Measurements from ENCODE around the gene GFOD2.
A peak's percentile ranks its signal among the peaks of the same experiment; 100 is the strongest.

The GFOD2 gene

DNA sequence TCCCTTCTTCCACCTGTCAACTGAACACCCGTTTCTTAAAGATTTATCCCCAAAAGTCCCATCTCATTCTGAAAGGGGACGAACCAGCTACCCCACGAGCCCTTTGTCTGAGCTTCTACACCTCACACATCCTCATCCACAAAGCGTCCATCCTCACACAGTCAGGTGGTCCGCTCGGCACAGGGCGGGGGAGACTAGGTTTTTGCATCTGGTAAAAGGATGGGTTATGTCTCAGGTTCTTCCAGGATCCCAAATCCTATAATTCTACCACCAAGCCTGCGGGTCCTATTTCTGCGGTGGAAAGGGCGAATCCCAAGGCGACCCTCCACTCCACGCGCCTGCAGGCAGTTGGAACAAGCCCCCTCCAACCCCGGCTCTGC lies 458 bp downstream of the GFOD2 start:
- TF ChIP-seq, protein P1, sequence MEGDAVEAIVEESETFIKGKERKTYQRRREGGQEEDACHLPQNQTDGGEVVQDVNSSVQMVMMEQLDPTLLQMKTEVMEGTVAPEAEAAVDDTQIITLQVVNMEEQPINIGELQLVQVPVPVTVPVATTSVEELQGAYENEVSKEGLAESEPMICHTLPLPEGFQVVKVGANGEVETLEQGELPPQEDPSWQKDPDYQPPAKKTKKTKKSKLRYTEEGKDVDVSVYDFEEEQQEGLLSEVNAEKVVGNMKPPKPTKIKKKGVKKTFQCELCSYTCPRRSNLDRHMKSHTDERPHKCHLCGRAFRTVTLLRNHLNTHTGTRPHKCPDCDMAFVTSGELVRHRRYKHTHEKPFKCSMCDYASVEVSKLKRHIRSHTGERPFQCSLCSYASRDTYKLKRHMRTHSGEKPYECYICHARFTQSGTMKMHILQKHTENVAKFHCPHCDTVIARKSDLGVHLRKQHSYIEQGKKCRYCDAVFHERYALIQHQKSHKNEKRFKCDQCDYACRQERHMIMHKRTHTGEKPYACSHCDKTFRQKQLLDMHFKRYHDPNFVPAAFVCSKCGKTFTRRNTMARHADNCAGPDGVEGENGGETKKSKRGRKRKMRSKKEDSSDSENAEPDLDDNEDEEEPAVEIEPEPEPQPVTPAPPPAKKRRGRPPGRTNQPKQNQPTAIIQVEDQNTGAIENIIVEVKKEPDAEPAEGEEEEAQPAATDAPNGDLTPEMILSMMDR (IDR thresholded peaks at IDR 0.05; ENCODE audit: insufficient read depth, low read length, poor library complexity, severe bottlenecking) = no peak
- peak overlapping the region; percentile 76 for H3K4me3 ChIP-seq (replicated peaks; ENCODE audit: low read depth, low read length)
- H3K27me3 ChIP-seq (replicated peaks; ENCODE audit: control insufficient read depth, insufficient read depth, low read length) = no peaks in the 10 kb centered on the region
- DNase-seq (ENCODE audit: extremely low read depth, insufficient read length) = no peak
- H3K36me3 ChIP-seq (ENCODE audit: control insufficient read depth, insufficient read depth, low read length) = peaks cover 5% of the 10 kb centered on the region

DNA sequence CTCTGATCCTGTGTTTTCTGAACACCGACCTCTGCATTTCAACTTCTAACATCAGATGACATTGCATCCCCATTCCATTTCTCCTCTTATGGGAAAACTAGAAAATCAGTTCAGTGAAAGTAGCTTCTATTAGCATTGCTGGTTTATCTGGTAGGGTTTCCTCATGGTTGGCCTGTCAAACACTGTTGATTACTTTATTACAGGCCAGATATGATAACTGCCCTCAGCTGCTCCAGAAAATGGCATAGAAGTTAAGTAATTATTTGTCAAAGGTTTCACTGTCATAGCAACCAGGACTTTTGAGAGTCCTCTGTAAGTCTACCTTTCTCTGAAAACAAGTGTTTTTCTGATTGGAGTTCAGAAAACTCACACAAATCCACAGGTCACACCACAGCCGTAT lies 3.0 kb downstream of the GFOD2 start:
- no peaks in the 10 kb centered on the region; the same call in 1 of the 2 replicates for H3K36me3 ChIP-seq (ENCODE audit: control insufficient read depth, insufficient read depth, low read length)
- H3K4me3 ChIP-seq (replicated peaks; ENCODE audit: low read depth, low read length) = no peak overlapping the region
- TF ChIP-seq, protein P1 (IDR thresholded peaks at IDR 0.05; ENCODE audit: insufficient read depth, low read length, poor library complexity, severe bottlenecking) = no peak
- no peaks in the 10 kb centered on the region for H3K27me3 ChIP-seq (replicated peaks; ENCODE audit: control insufficient read depth, insufficient read depth, low read length)
- no peak for DNase-seq (ENCODE audit: extremely low read depth, insufficient read length)

DNA sequence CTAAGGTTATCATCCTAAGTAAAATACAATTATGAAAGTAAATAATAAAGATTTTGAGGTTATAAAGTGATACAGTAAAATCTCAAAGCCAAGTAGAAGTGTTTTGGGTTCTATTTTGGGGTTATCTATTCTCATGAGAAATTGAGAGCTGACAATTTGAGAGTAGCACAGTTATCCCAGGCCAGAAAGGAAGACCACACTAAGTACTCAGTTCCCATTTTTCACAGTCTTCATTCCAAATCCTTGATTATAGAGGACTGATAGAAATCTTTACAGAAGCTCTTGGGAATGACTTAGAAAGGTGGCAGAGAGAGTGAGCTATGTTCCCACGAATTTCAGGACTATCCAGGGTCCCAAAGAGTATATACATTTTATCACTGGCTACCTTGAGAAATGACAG lies 4.6 kb downstream of the GFOD2 start:
- no peak for DNase-seq (ENCODE audit: extremely low read depth, insufficient read length)
- no peaks in the 10 kb centered on the region for H3K36me3 ChIP-seq (ENCODE audit: control insufficient read depth, insufficient read depth, low read length)
- TF ChIP-seq, protein P1 (IDR thresholded peaks at IDR 0.05; ENCODE audit: insufficient read depth, low read length, poor library complexity, severe bottlenecking) = no peak
- no peak overlapping the region for H3K4me3 ChIP-seq (replicated peaks; ENCODE audit: low read depth, low read length)
- no peaks in the 10 kb centered on the region for H3K27me3 ChIP-seq (replicated peaks; ENCODE audit: control insufficient read depth, insufficient read depth, low read length)

DNA sequence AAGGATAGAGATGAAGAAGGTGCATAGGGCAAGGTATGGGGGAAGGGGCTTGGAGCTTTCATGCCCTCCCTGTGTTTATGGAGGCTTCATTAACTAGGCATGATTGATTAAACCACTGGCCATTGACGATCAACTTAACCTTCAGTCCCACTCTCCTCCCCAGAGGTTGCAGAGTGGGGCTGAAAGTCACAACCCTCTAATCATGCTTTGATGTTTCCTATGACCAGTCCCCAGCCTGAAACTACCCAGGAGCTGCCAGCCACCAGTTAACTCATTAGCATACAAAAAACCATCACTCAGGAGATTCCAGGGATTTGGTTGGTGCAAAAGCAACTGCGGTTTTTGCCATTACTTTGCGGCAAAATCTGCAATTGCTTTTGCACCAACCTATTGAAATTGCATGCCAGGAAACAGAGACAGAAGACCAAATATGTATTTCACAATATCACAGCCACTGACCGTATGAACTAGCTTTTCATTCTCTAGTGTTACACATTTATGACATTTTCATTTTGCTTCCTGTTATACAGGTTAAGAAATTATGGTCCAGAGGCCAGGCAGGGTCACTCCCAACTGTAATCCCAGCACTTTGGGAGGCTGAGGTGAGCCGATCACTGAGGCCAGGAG lies 5.4 kb downstream of the GFOD2 start:
- DNase-seq (ENCODE audit: extremely low read depth, insufficient read length) = no peak
- H3K36me3 ChIP-seq (ENCODE audit: control insufficient read depth, insufficient read depth, low read length) = no peaks in the 10 kb centered on the region
- no peak overlapping the region for H3K4me3 ChIP-seq (replicated peaks; ENCODE audit: low read depth, low read length)
- no peaks in the 10 kb centered on the region for H3K27me3 ChIP-seq (replicated peaks; ENCODE audit: control insufficient read depth, insufficient read depth, low read length)
- TF ChIP-seq, protein P1 (IDR thresholded peaks at IDR 0.05; ENCODE audit: insufficient read depth, low read length, poor library complexity, severe bottlenecking) = no peak

DNA sequence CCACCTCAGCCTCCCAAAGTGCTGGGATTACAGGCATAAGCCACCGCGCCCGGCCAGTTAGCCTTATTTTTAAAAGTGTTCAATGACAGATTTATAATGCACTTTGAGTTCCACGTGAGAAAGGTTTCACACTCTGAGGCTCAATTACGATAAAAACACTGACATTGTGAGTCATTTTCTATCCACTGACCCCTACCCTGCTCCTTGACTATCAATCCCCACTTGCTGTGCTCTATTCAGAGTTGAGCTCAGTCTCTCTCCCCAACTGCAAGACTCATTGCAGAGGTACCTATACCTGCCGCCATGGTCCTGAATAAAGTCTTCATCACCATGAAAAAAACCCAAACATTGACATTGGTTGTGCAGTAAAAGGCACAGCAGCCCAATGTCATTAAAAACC lies 8.5 kb downstream of the GFOD2 start:
- TF ChIP-seq, protein P1 (IDR thresholded peaks at IDR 0.05; ENCODE audit: insufficient read depth, low read length, poor library complexity, severe bottlenecking) = no peak
- no peaks in the 10 kb centered on the region for H3K27me3 ChIP-seq (replicated peaks; ENCODE audit: control insufficient read depth, insufficient read depth, low read length)
- DNase-seq (ENCODE audit: extremely low read depth, insufficient read length) = no peak
- H3K4me3 ChIP-seq (replicated peaks; ENCODE audit: low read depth, low read length) = no peak overlapping the region
- no peaks in the 10 kb centered on the region for H3K36me3 ChIP-seq (ENCODE audit: control insufficient read depth, insufficient read depth, low read length)

DNA sequence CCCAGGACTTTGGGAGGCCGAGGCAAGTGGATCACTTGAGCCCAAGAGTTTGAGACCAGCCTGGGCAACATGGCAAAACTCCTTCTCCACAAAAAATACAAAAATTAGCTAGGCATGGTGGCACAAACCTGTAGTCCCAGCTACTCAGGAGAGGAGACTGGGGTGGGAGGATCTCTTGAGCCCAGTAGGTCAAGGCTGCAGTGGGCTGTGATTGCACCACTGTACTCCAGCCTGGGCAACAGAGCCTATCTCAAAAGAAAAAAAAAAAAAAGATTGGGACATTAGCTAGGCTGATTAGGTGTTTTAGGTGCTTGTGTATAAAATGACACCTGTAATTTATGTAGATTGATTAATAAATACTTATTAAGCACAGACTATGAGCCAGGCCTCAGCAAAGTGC lies 10.1 kb downstream of the GFOD2 start:
- DNase-seq (ENCODE audit: extremely low read depth, insufficient read length) = no peak
- H3K4me3 ChIP-seq (replicated peaks; ENCODE audit: low read depth, low read length) = no peak overlapping the region
- no peaks in the 10 kb centered on the region for H3K27me3 ChIP-seq (replicated peaks; ENCODE audit: control insufficient read depth, insufficient read depth, low read length)
- no peaks in the 10 kb centered on the region for H3K36me3 ChIP-seq (ENCODE audit: control insufficient read depth, insufficient read depth, low read length)
- TF ChIP-seq, protein P1 (IDR thresholded peaks at IDR 0.05; ENCODE audit: insufficient read depth, low read length, poor library complexity, severe bottlenecking) = no peak

All from GM06990 (cell line).